Neutrophil (primary cell): ENCODE results near the gene EEIG1.

Experiments used
- H3K27ac ChIP-seq: fragments of 200-600 bp; sonication (generic); 2 replicates; pipeline ENCODE4 v1.5.1; 2016; ENCODE audit warnings: mild to moderate bottlenecking, moderate library complexity
- H3K27me3 ChIP-seq: fragments of 200-600 bp; sonication (generic); 2 replicates; pipeline ENCODE4 v1.6.0; 2016; ENCODE audit warnings: mild to moderate bottlenecking
- H3K36me3 ChIP-seq: fragments of 200-600 bp; sonication (generic); 2 replicates; pipeline ENCODE4 v1.5.1; 2017
- H3K4me1 ChIP-seq, 2 experiments: fragments of 200-600 bp in 1 of 2; sonication (generic) in 1 of 2; 1 replicate in 1 of 2; 2 replicates in 1 of 2; pipeline versions ENCODE4 v1.5.1 to v1.6.1; 2013 to 2016; ENCODE audit warnings: low read depth in 1 of 2, low read length in 1 of 2, mild to moderate bottlenecking in 1 of 2, moderate library complexity in 1 of 2; ENCODE audit not compliant: control insufficient read depth in 1 of 2, insufficient read depth in 1 of 2
- H3K4me3 ChIP-seq, 2 experiments: fragments of 200-600 bp in 1 of 2; sonication (generic) in 1 of 2; 1 replicate in 1 of 2; 2 replicates in 1 of 2; pipeline ENCODE4 v1.5.1; 2013 to 2016; ENCODE audit warnings: low read depth in 1 of 2, low read length in 1 of 2, mild to moderate bottlenecking in 1 of 2, moderate library complexity in 1 of 2
- H3K9me3 ChIP-seq: fragments of 200-600 bp; sonication (generic); 2 replicates; pipeline ENCODE4 v1.5.1; 2016
- TF ChIP-seq, protein P1 (sequence below): fragments of 200-600 bp; sonication (generic); IDR thresholded peaks from 2 replicates; pipeline ENCODE4 v1.5.1; 2016; ENCODE audit warnings: antibody characterized with exemption

Gene EEIG1

DNA sequence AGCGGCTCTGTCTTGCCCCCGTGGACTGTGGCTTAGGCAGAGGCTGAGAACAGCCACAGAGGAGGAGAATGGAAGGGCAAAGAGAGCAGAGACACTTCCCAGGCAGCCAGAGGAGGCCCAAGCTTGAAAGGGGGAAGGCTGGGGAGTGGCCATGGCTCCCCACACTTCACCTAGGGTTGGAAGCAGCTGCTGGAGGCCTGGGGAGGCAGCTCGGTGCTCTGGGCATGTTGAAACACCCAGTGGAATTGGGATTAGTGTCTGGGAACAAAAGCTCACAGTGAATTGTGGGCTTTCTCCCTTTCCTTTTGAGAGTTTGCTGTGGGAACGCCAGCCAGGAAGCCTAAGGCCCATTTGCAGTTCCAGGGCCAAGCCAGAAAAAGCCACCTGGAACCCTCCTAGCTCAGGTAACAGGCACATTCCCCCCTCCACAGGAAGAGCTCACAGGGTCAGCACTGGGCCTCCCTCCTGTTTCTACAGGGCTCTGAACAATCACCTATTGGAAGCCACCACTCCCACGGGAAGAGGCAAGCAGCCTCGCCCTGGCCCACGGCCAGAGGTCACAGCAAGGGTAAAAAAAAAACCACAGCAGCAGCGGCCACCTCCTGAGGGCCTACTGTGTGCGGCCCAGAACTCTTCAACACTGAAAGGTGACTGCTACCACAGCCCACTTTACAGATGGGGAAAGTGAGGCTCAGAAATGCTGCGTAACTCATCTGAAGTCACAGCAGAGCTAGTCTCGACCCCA lies 20.2 kb downstream of the EEIG1 start:
- H3K4me3 ChIP-seq: no peak overlapping the region
- no peaks in the 10 kb centered on the region for H3K9me3 ChIP-seq
- no peaks in the 10 kb centered on the region for H3K27me3 ChIP-seq
- TF ChIP-seq, protein P1, sequence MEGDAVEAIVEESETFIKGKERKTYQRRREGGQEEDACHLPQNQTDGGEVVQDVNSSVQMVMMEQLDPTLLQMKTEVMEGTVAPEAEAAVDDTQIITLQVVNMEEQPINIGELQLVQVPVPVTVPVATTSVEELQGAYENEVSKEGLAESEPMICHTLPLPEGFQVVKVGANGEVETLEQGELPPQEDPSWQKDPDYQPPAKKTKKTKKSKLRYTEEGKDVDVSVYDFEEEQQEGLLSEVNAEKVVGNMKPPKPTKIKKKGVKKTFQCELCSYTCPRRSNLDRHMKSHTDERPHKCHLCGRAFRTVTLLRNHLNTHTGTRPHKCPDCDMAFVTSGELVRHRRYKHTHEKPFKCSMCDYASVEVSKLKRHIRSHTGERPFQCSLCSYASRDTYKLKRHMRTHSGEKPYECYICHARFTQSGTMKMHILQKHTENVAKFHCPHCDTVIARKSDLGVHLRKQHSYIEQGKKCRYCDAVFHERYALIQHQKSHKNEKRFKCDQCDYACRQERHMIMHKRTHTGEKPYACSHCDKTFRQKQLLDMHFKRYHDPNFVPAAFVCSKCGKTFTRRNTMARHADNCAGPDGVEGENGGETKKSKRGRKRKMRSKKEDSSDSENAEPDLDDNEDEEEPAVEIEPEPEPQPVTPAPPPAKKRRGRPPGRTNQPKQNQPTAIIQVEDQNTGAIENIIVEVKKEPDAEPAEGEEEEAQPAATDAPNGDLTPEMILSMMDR: no peak
- H3K27ac ChIP-seq: no peak overlapping the region
- H3K36me3 ChIP-seq: no peaks in the 10 kb centered on the region
- peaks cover 3 to 4% of the 10 kb centered on the region in 2 experiments for H3K4me1 ChIP-seq

DNA sequence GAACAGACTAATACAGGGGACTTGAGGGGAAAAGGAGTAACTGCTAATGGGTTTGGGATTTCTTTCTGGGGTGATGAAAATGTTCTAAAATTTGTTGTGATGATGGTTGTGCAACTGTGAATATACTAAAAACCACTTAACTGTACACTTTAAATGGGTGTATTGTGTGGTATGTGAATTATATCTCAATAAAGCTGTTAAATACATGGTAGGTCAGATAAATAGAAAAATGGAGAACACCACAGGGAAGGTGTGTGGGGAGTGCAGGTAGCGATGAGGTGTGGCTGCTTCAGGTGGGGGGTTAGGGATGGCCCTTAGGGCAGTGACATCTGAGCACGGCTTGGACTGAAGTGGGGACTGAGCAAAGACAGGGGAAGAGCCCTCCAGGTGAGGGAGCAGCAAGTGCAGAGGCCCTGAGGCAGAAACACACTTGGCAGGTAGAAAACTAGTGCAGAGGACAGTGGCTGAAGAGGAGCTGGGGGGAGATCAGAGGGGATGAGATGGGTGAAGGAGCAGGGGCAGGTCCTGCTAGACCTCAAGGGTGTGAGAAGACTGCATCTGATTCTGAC lies 20.9 kb downstream of the EEIG1 start:
- H3K4me3 ChIP-seq: no peak overlapping the region
- TF ChIP-seq, protein P1: no peak
- no peak overlapping the region for H3K27ac ChIP-seq
- no peaks in the 10 kb centered on the region for H3K4me1 ChIP-seq
- no peaks in the 10 kb centered on the region for H3K36me3 ChIP-seq
- no peaks in the 10 kb centered on the region for H3K27me3 ChIP-seq
- no peaks in the 10 kb centered on the region for H3K9me3 ChIP-seq

DNA sequence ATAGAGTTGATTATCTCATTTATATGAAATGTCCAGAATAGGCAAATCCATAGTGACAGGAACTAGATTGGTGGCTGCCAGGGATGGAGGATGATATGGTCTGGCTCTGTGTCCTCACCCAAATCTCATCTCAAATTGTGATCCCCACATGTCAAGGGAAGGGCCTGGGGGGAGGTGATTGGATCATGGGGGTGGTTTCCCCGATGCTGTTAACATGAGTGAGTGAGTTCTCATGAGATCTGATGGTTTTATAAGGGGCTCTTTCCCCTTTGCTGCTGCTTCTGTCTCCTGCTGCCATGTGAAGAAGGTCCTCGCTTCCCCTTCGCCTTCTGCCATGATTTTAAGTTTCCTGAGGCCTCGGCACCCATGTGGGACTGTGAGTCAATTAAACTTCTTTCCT lies 21.4 kb downstream of the EEIG1 start:
- TF ChIP-seq, protein P1: no peak
- Histone ChIP-seq H3K9me3 (no peaks in the 10 kb centered on the region), H3K4me1 (no peaks in the 10 kb centered on the region), H3K4me3 (no peak overlapping the region), H3K27ac (no peak overlapping the region), H3K27me3 (no peaks in the 10 kb centered on the region), H3K36me3 (no peaks in the 10 kb centered on the region)

DNA sequence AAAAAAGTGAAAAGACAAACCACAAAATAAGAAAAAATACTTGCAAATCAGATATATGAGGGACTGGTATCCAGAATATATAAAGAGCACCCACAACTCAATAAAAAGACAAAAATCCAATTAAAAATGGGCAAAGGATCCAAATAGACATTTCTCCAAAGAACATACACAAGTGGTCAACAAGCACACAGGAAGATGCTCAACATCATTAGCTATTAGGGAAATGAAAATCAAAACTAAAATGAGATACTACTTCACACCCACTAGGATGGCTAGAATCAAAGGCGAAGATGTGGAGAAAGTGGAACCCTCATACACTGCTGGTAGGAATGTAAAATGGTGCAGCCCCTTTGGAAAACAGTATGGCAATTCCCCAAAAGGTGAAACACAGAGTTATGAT lies 22.1 kb downstream of the EEIG1 start:
- no peak overlapping the region for H3K4me3 ChIP-seq
- no peaks in the 10 kb centered on the region for H3K27me3 ChIP-seq
- H3K36me3 ChIP-seq: no peaks in the 10 kb centered on the region
- TF ChIP-seq, protein P1: no peak
- no peaks in the 10 kb centered on the region for H3K4me1 ChIP-seq
- no peaks in the 10 kb centered on the region for H3K9me3 ChIP-seq
- H3K27ac ChIP-seq: no peak overlapping the region

DNA sequence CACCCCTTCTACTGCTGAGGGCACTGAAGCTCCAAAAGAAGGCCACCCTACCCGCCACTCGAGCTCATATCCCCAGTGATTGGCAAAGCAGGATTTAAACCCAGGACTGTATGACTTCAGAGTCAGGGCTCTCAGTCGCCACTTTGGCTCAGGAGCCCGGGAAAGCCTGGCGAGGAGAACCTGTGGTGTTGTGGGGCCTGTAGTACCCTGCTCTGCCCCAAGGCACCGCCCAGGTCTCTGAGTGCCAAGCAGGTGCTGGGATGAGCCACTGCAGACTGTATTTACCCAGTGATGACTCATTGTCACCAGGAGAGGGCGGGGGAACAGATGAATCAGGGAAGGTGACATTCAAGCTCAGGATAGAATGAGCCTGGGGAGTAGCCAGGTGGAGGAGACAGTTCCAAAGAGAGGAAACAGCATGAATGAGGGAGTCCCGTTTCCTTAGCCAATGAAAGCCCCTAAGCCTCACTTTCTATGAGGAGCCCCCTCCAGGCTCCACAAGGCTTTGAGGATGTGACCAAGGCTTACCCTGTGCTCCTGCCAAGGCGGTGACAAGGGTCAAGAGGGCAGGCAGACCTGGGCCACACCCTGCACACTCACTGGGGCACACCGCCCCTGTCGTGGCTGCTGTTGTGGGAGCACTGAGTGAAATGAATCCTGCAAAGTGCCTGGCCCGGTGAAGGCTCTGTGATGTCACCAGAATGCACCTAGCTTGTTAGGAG lies 25.3 kb downstream of the EEIG1 start:
- TF ChIP-seq, protein P1: no peak
- no peak overlapping the region for H3K4me3 ChIP-seq
- no peaks in the 10 kb centered on the region for H3K27me3 ChIP-seq
- no peak overlapping the region for H3K27ac ChIP-seq
- H3K36me3 ChIP-seq: no peaks in the 10 kb centered on the region
- H3K9me3 ChIP-seq: no peaks in the 10 kb centered on the region
- no peaks in the 10 kb centered on the region for H3K4me1 ChIP-seq
